Right cardiac atrium (tissue), 5 donors: ENCODE data around the gene EMCN. TPM values are rescaled to one million over a fixed set of nuclear protein-coding genes. Genes with fewer than 3 reads are reported as not detected.

Experiments used
- ATAC-seq, 2 donors: fragments of 200-7000 bp; cut with Tn5 transposase; one replicate each; pipeline versions ENCODE4 v1.8.0 to v1.9.1; 2020; ENCODE audit warnings: moderate library complexity in 2 of 2, mild to moderate bottlenecking in 1 of 2
- DNase-seq, 3 donors: peaks; one replicate each; pipeline ENCODE4 v3.0.0-alpha.2; 2020
- H3K27ac ChIP-seq: one replicate; pipeline ENCODE4 v1.5.1; 2013; ENCODE audit warnings: mild to moderate bottlenecking, low read length, control low read depth, moderate library complexity
- H3K27me3 ChIP-seq: one replicate; pipeline ENCODE4 v1.6.1; 2013; ENCODE audit not compliant: control insufficient read depth, insufficient read depth
- H3K4me1 ChIP-seq: one replicate; pipeline ENCODE4 v1.6.1; 2013; ENCODE audit warnings: low read length; ENCODE audit not compliant: control insufficient read depth, insufficient read depth
- H3K4me3 ChIP-seq: one replicate; pipeline ENCODE4 v1.5.1; 2013; ENCODE audit warnings: low read length, control low read depth
- H3K9me3 ChIP-seq: one replicate; pipeline ENCODE4 v1.6.1; 2013; ENCODE audit warnings: low read length; ENCODE audit not compliant: control insufficient read depth
- whole genome bisulfite sequencing: extraction: QIAGEN DNeasy Blood & Tissue Kit; methylation state at CpG from one replicate; pipeline ENCODE4 v1.1.7; 2013; 5-methylcytosine and 5-hydroxymethylcytosine counted together
- intact Hi-C, 4 donors: fragments of 100-400 bp; cut with DNase I; formaldehyde crosslinking; loops; one replicate each; pipeline versions ENCODE4 v1.11.0 to v1.14.0; 2022 to 2023
- polyA plus RNA-seq: library from polyadenylated mRNA; stranded (reverse); fragments of 200-250 nt; gene quantifications from one replicate; pipeline ENCODE4 v1.2.3, GENCODE V29; 2013
- total RNA-seq, 4 donors: library from RNA; stranded (reverse); fragmentation: NEBNext Ultra II Directional; extraction: Animal tissue kit (Norgen Biotek cat#: 25700); gene quantifications; one replicate each; pipeline ENCODE4 v1.2.1, GENCODE V29; 2021
- donor health status: healthy with polysubstance abuse.
- donor health status: DM: no; HTN: yes; CAD: no.
- donor health status: DM: no; HTN: no; CAD: no.
- donor health status: DM: no; HTN: yes; CAD: no; lungs with severe emphysema.
- donor health status: DM: yes; HTN: yes; CAD: no.

EMCN gene
- total and polyA plus RNA-seq, 5 donors = 21.8 to 44.9 (median 41.3) TPM

- intact Hi-C loops = loop anchor here in 1 of 4 donors (10.0 kb wide), 1 partner anchor 305 kb away; no protein-coding TSS in a partner anchor
- Histone ChIP-seq H3K9me3 (no peaks in the 10 kb centered on the region), H3K27ac (no peak overlapping the region), H3K4me3 (no peak overlapping the region), H3K4me1 (peaks cover 2% of the 10 kb centered on the region), H3K27me3 (no peaks in the 10 kb centered on the region)
- WGBS = 94% methylated on average over 1 of the region's 1 CpG
- DNase-seq (no peak), ATAC-seq (no peak)
Observed at GRCh38 chr4:100429616-100430015, 88.2 kb downstream of the EMCN start.

GRCh38 chr4:100428051-100428450 is 89.8 kb downstream of the EMCN start:
- Histone ChIP-seq H3K4me1 (peaks cover 2% of the 10 kb centered on the region), H3K9me3 (no peaks in the 10 kb centered on the region), H3K4me3 (no peak overlapping the region), H3K27me3 (no peaks in the 10 kb centered on the region), H3K27ac (no peak overlapping the region)
- DNase-seq (no peak), ATAC-seq (peak in 1 of 2 donors; percentile 32)
- intact Hi-C loops = loop anchor here in 1 of 4 donors (10.0 kb wide), 1 partner anchor 307 kb away; no protein-coding TSS in a partner anchor
- 93% methylated on average over 2 of the region's 2 CpGs for WGBS

GRCh38 chr4:100424376-100424775 is 93.4 kb downstream of the EMCN start:
- intact Hi-C loops = loop anchor here in 2 of 4 donors (5.0 to 10.0 kb wide), 2 partner anchors 310 to 313 kb away; no protein-coding TSS in a partner anchor
- Histone ChIP-seq H3K4me1 (no peaks in the 10 kb centered on the region), H3K9me3 (no peaks in the 10 kb centered on the region), H3K27ac (no peak overlapping the region), H3K4me3 (no peak overlapping the region), H3K27me3 (no peaks in the 10 kb centered on the region)
- WGBS = 85% methylated on average over 4 of the region's 4 CpGs
- ATAC-seq = no peak
- DNase-seq = no peak

GRCh38 chr4:100422894-100423293 is 94.9 kb downstream of the EMCN start:
- no peaks in the 10 kb centered on the region for H3K9me3 ChIP-seq
- DNase-seq (no peak), ATAC-seq (no peak)
- 37% methylated on average over 1 of the region's 1 CpG for WGBS
- no peak overlapping the region for H3K4me3 ChIP-seq
- no peaks in the 10 kb centered on the region for H3K27me3 ChIP-seq
- H3K4me1 ChIP-seq = no peaks in the 10 kb centered on the region
- intact Hi-C loops = loop anchor here in 2 of 4 donors (5.0 to 10.0 kb wide), 2 partner anchors 312 to 314 kb away; no protein-coding TSS in a partner anchor
- H3K27ac ChIP-seq = no peak overlapping the region

- no peaks in the 10 kb centered on the region for H3K9me3 ChIP-seq
- H3K4me3 ChIP-seq = no peak overlapping the region
- H3K27me3 ChIP-seq = no peaks in the 10 kb centered on the region
- H3K4me1 ChIP-seq = no peaks in the 10 kb centered on the region
- no peak overlapping the region for H3K27ac ChIP-seq
- ATAC-seq = peak; percentile 56 to 73
- DNase-seq = no peak
- 35% methylated on average over 3 of the region's 3 CpGs for WGBS
- intact Hi-C loops = loop anchor here in 2 of 4 donors (5.0 to 10.0 kb wide), 2 partner anchors 313 to 316 kb away; no protein-coding TSS in a partner anchor
Observed at GRCh38 chr4:100421361-100421978, 96.4 kb downstream of the EMCN start.

GRCh38 chr4:100420571-100420970 is 97.3 kb downstream of the EMCN start:
- no peak for DNase-seq
- Histone ChIP-seq H3K27me3 (no peaks in the 10 kb centered on the region), H3K4me3 (no peak overlapping the region), H3K9me3 (no peaks in the 10 kb centered on the region), H3K27ac (no peak overlapping the region), H3K4me1 (no peaks in the 10 kb centered on the region)
- ATAC-seq = peak in 1 of 2 donors; percentile 80
- 48% methylated on average over 2 of the region's 2 CpGs for WGBS
- intact Hi-C loops = loop anchor here in 2 of 4 donors (5.0 to 10.0 kb wide), 2 partner anchors 314 to 317 kb away; no protein-coding TSS in a partner anchor

- intact Hi-C loops = no loop called here
Observed at GRCh38 chr4:100417565-100417964, 100.3 kb downstream of the EMCN start.

GRCh38 chr4:100414016-100414790 is 103.6 kb downstream of the EMCN start:
- 89% methylated on average over 3 of the region's 3 CpGs for WGBS
- H3K27me3 ChIP-seq = no peaks in the 10 kb centered on the region
- no peaks in the 10 kb centered on the region for H3K4me1 ChIP-seq
- no peak for ATAC-seq
- DNase-seq = no peak
- no peak overlapping the region for H3K4me3 ChIP-seq
- H3K9me3 ChIP-seq = no peaks in the 10 kb centered on the region
- no peak overlapping the region for H3K27ac ChIP-seq
- intact Hi-C loops = no loop called here

More at GRCh38 chr4:100417565-100417964, 100.3 kb downstream of the EMCN start:
- ATAC-seq (no peak), DNase-seq (no peak)
- H3K27me3 ChIP-seq = no peaks in the 10 kb centered on the region
- no peak overlapping the region for H3K27ac ChIP-seq
- H3K4me1 ChIP-seq = no peaks in the 10 kb centered on the region
- H3K4me3 ChIP-seq = no peak overlapping the region
- H3K9me3 ChIP-seq = no peaks in the 10 kb centered on the region
- WGBS = 39% methylated on average over 1 of the region's 1 CpG

- Histone ChIP-seq H3K27me3 (no peaks in the 10 kb centered on the region), H3K4me3 (no peak overlapping the region), H3K9me3 (no peaks in the 10 kb centered on the region), H3K27ac (no peak overlapping the region), H3K4me1 (no peaks in the 10 kb centered on the region)
- intact Hi-C loops = no loop called here
- DNase-seq (no peak), ATAC-seq (no peak)
- WGBS = 83% methylated on average over 1 of the region's 1 CpG
Observed at GRCh38 chr4:100391863-100392262, 126.0 kb downstream of the EMCN start.

- DNase-seq (no peak), ATAC-seq (peak in 1 of 2 donors; percentile 18)
- Histone ChIP-seq H3K27me3 (no peaks in the 10 kb centered on the region), H3K4me3 (no peak overlapping the region), H3K4me1 (no peaks in the 10 kb centered on the region), H3K27ac (no peak overlapping the region), H3K9me3 (no peaks in the 10 kb centered on the region)
- intact Hi-C loops = no loop called here
- WGBS = 35% methylated on average over 1 of the region's 1 CpG
Observed at GRCh38 chr4:100391086-100391485, 126.7 kb downstream of the EMCN start.

GRCh38 chr4:100386270-100386669 is 131.6 kb downstream of the EMCN start:
- ATAC-seq (no peak), DNase-seq (no peak)
- H3K27me3 ChIP-seq = no peaks in the 10 kb centered on the region
- 45% methylated on average over 1 of the region's 1 CpG for WGBS
- no peak overlapping the region for H3K27ac ChIP-seq
- H3K4me3 ChIP-seq = no peak overlapping the region
- no peaks in the 10 kb centered on the region for H3K4me1 ChIP-seq
- H3K9me3 ChIP-seq = no peaks in the 10 kb centered on the region
- intact Hi-C loops = no loop called here
